HCT116 (cell line): Measurements from ENCODE around the gene NTNG2. TPM values are rescaled to one million over a fixed set of nuclear protein-coding genes. Genes with fewer than 3 reads are reported as not detected.

Source experiments
- ATAC-seq: fragments of 200-7000 bp; cut with Tn5 transposase; 2 replicates; pipeline ENCODE4 v1.9.1; 2020; ENCODE audit warnings: mild to moderate bottlenecking, moderate library complexity
- BruUV-seq: library from RNA; stranded (reverse); fragments of 400-500 nt; replicated peaks from 2 replicates; lab custom pipeline; 2021; lab: Mats Ljungman, UMichigan
- CTCF ChIA-PET: fragments of 300-600 bp; sonication (Branson Sonifier 250); formaldehyde crosslinking; loops from one replicate; lab custom pipeline; 2021; ENCODE audit warnings: antibody characterized with exemption; lab: Charles Lee
- POLR2A ChIA-PET: fragments of 300-600, 350-600 bp; sonication (Branson Sonifier 250); formaldehyde crosslinking; loops from one replicate; lab custom pipeline; 2021; ENCODE audit warnings: antibody characterized with exemption; lab: Charles Lee
- RAD21 ChIA-PET, 2 experiments: fragments of 300-600 bp; sonication (Branson Sonifier 250); formaldehyde crosslinking; loops; one replicate each; lab custom pipeline; 2023; ENCODE audit warnings: low total read pairs in 2 of 2; ENCODE audit not compliant: uncharacterized antibody in 2 of 2, unreplicated experiment in 2 of 2, low non-redundant PET in 1 of 2; lab: Charles Lee
- DNase-seq: peaks from one replicate; pipeline ENCODE4 v3.0.0-alpha.2; 2010; ENCODE audit warnings: low read depth, low spot score
- H2AFZ ChIP-seq: fragments of 200-600 bp; shearing (Covaris generic), sonication (generic); 2 replicates; pipeline ENCODE4 v1.6.1; 2017; ENCODE audit warnings: low read depth, mixed run types, mixed read lengths, antibody characterized with exemption, low read length; ENCODE audit not compliant: poor library complexity, severe bottlenecking
- H3K27ac ChIP-seq: 2 replicates; pipeline ENCODE4 v1.5.1; 2012; ENCODE audit warnings: low read depth, low read length
- H3K27me3 ChIP-seq: fragments of 200-600 bp; sonication (generic); 2 replicates; pipeline ENCODE4 v1.6.1; 2016; ENCODE audit warnings: mixed run types, low read length, mixed read lengths; ENCODE audit not compliant: insufficient read depth
- H3K36me3 ChIP-seq, 2 experiments: fragments of 200-500 bp in 1 of 2; fragments of 200-600 bp in 1 of 2; sonication (Bioruptor generic) in 1 of 2; sonication (generic) in 1 of 2; 2 replicates each; pipeline versions ENCODE4 v1.5.1 to v1.6.1; 2014 to 2016; ENCODE audit warnings: low read length in 2 of 2, inconsistent platforms in 1 of 2, mixed read lengths in 1 of 2, mixed run types in 1 of 2; ENCODE audit not compliant: insufficient read depth in 2 of 2, control insufficient read depth in 1 of 2
- H3K4me1 ChIP-seq, 2 experiments: fragments of 200-600 bp in 1 of 2; sonication (generic) in 1 of 2; 2 replicates each; pipeline versions ENCODE4 v1.5.1 to v1.6.1; 2012 to 2017; ENCODE audit warnings: low read length in 2 of 2, inconsistent platforms in 1 of 2, mild to moderate bottlenecking in 1 of 2, mixed read lengths in 1 of 2, mixed run types in 1 of 2, moderate library complexity in 1 of 2; ENCODE audit not compliant: insufficient read depth in 2 of 2, control insufficient read depth in 1 of 2
- H3K4me2 ChIP-seq: fragments of 200-600 bp; sonication (generic); 2 replicates; pipeline ENCODE4 v1.6.1; 2017; ENCODE audit warnings: mixed run types, low read length, mixed read lengths
- H3K4me3 ChIP-seq, 2 experiments: fragments of 200-600 bp in 1 of 2; sonication (generic) in 1 of 2; replicated peaks in 1 of 2; 2 replicates each; pipeline ENCODE4 v1.5.1; 2011 to 2016; ENCODE audit warnings: low read length in 2 of 2, control low read depth in 1 of 2, low read depth in 1 of 2, mild to moderate bottlenecking in 1 of 2, mixed read lengths in 1 of 2, mixed run types in 1 of 2
- H3K79me2 ChIP-seq: fragments of 200-600 bp; sonication (generic); 2 replicates; pipeline ENCODE4 v1.6.1; 2017; ENCODE audit warnings: mild to moderate bottlenecking, mixed run types, low read length, moderate library complexity, mixed read lengths; ENCODE audit not compliant: insufficient read depth
- H3K9ac ChIP-seq: fragments of 200-600 bp; sonication (generic); 2 replicates; pipeline ENCODE4 v1.6.1; 2016; ENCODE audit warnings: low read length, mixed read lengths
- H3K9me2 ChIP-seq: fragments of 200-600 bp; sonication (generic), shearing (Covaris generic); 2 replicates; pipeline ENCODE4 v1.6.1; 2017; ENCODE audit warnings: mixed run types, mild to moderate bottlenecking, moderate library complexity; ENCODE audit not compliant: insufficient read depth
- H3K9me3 ChIP-seq, 2 experiments: fragments of 200-500 bp in 1 of 2; fragments of 200-600 bp in 1 of 2; sonication (Bioruptor generic) in 1 of 2; sonication (generic) in 1 of 2; 2 replicates each; pipeline ENCODE4 v1.6.1; 2014 to 2017; ENCODE audit warnings: low read length in 2 of 2, mixed read lengths in 2 of 2, inconsistent platforms in 1 of 2, low read depth in 1 of 2, mild to moderate bottlenecking in 1 of 2, mixed run types in 1 of 2, moderate library complexity in 1 of 2; ENCODE audit not compliant: control insufficient read depth in 1 of 2, insufficient read depth in 1 of 2
- H4K20me1 ChIP-seq: fragments of 200-600 bp; sonication (generic), shearing (Covaris generic); 2 replicates; pipeline ENCODE4 v1.6.1; 2017; ENCODE audit warnings: mixed run types, mild to moderate bottlenecking, moderate library complexity; ENCODE audit not compliant: insufficient read depth
- ELF1 ChIP-seq: IDR thresholded peaks from 2 replicates; pipeline ENCODE4 v1.6.1; 2012; ENCODE audit warnings: low read depth, borderline replicate concordance
- FOSL1 ChIP-seq: IDR thresholded peaks from 2 replicates; pipeline ENCODE4 v1.6.1; 2012; ENCODE audit warnings: low read depth
- JUND ChIP-seq: IDR thresholded peaks from 2 replicates; pipeline ENCODE4 v1.6.1; 2012
- MAX ChIP-seq: IDR thresholded peaks from 2 replicates; pipeline ENCODE4 v1.6.1; 2012
- POLR2AphosphoS5 ChIP-seq: IDR thresholded peaks from 2 replicates; pipeline ENCODE4 v1.6.1; 2011; ENCODE audit warnings: mild to moderate bottlenecking, low read depth, low read length, moderate library complexity
- SRF ChIP-seq: IDR thresholded peaks from 2 replicates; pipeline ENCODE4 v1.6.1; 2012; ENCODE audit warnings: low read depth
- YY1 ChIP-seq: IDR thresholded peaks from 2 replicates; pipeline ENCODE4 v1.6.1; 2011; ENCODE audit warnings: low read length, low read depth, moderate library complexity, mild to moderate bottlenecking; ENCODE audit not compliant: insufficient replicate concordance; ENCODE audit errors: extremely low read depth
- ZNF274 ChIP-seq: fragments of 200-500 bp; sonication (Bioruptor generic); IDR thresholded peaks from 2 replicates; pipeline ENCODE4 v1.6.1; 2014; ENCODE audit warnings: mild to moderate bottlenecking, low read depth, low read length, inconsistent platforms
- intact Hi-C: fragments of 100-400 bp; cut with micrococcal nuclease; formaldehyde crosslinking; loops from 2 replicates; pipeline ENCODE4 v1.10.0; 2022
- total RNA-seq: library from RNA; stranded (reverse); gene quantifications from one replicate; pipeline ENCODE4 v1.2.1, GENCODE V29; 2021; ENCODE audit not compliant: unreplicated experiment
- TF ChIP-seq, protein P1 (sequence below): IDR thresholded peaks from 2 replicates; pipeline ENCODE4 v1.6.1; 2012
- TF ChIP-seq, protein P2 (sequence below): IDR thresholded peaks from 2 replicates; pipeline ENCODE4 v1.6.1; 2011; ENCODE audit warnings: mild to moderate bottlenecking, low read length, moderate library complexity; ENCODE audit not compliant: insufficient replicate concordance; ENCODE audit errors: extremely low read depth

Gene NTNG2
- total RNA-seq, 1 experiment from 2014 or later, result 2.5 TPM

DNA sequence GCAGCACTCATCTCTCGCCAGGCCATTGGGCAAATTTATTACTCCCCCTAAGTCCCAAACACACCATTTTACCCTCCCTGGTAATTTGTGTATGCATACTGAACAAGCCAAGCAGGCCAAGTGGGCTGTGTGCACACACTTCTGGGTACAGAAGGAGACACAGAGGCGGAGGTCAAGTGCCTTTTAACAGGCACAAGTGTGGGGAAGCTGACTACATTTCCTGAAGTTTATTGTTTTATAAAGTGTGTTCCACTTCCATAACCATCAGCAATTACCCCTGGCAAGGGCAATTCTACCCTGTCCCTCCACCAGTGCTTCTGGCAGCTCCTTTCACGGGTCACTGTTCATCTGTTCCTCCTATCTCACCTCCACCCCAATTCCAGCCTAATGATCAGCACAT is 99.0 kb downstream of the NTNG2 start:
- H3K36me3 ChIP-seq, result peaks cover 19 to 29% of the 10 kb centered on the region in 2 experiments
- H3K9me3 ChIP-seq, result no peaks in the 10 kb centered on the region
- no TSS peak for BruUV-seq
- no peak overlapping the region for H3K4me2 ChIP-seq
- no peaks in the 10 kb centered on the region for H3K27me3 ChIP-seq
- intact Hi-C loops, result loop anchor here (10.0 kb wide), 1 partner anchor 314 kb away; no protein-coding TSS in a partner anchor
- no peak overlapping the region for H3K27ac ChIP-seq
- ChIA-PET POLR2A (no interaction called here), CTCF (interaction anchor here (1.1 to 1.8 kb wide), 3 partner anchors 8 to 502 kb away, joined by 3 to 13 read pairs (median 7); no protein-coding TSS in a partner anchor), RAD21 (no interaction called here)
- peaks cover 7% of the 10 kb centered on the region; the same call in 1 of the 2 replicates for H3K79me2 ChIP-seq
- peaks cover 0 to 11% of the 10 kb centered on the region in 2 experiments; a peak in 2 of 4 replicates for H3K4me1 ChIP-seq
- DNase-seq (no peak), ATAC-seq (no peak)
- no peak overlapping the region for H3K9ac ChIP-seq
- TF ChIP-seq JUND (no peak), MAX (no peak), FOSL1 (no peak), SRF (no peak), YY1 (no peak), ELF1 (no peak), ZNF274 (no peak), POLR2AphosphoS5 (no peak)
- TF ChIP-seq, protein P1, sequence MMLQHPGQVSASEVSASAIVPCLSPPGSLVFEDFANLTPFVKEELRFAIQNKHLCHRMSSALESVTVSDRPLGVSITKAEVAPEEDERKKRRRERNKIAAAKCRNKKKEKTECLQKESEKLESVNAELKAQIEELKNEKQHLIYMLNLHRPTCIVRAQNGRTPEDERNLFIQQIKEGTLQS, result no peak
- TF ChIP-seq, protein P2, sequence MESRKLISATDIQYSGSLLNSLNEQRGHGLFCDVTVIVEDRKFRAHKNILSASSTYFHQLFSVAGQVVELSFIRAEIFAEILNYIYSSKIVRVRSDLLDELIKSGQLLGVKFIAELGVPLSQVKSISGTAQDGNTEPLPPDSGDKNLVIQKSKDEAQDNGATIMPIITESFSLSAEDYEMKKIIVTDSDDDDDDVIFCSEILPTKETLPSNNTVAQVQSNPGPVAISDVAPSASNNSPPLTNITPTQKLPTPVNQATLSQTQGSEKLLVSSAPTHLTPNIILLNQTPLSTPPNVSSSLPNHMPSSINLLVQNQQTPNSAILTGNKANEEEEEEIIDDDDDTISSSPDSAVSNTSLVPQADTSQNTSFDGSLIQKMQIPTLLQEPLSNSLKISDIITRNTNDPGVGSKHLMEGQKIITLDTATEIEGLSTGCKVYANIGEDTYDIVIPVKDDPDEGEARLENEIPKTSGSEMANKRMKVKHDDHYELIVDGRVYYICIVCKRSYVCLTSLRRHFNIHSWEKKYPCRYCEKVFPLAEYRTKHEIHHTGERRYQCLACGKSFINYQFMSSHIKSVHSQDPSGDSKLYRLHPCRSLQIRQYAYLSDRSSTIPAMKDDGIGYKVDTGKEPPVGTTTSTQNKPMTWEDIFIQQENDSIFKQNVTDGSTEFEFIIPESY, result no peak
- H2AFZ ChIP-seq, result no peak overlapping the region
- H3K4me3 ChIP-seq, result no peak overlapping the region
- no peaks in the 10 kb centered on the region for H4K20me1 ChIP-seq
- H3K9me2 ChIP-seq, result no peaks in the 10 kb centered on the region
